Measurements from ENCODE around the gene ADAMTSL3.

Gene ADAMTSL3

GRCh38 chr15:83869341-83869740, 215.4 kb downstream of the ADAMTSL3 start:
- no peak overlapping the region for H3K9ac ChIP-seq (ENCODE audit: insufficient read length, low read depth)
- no peak for TF ChIP-seq SUZ12 (IDR thresholded peaks at IDR 0.05; ENCODE audit: extremely low read depth, insufficient read depth, insufficient read length)
- no peak for TF ChIP-seq YY1 (IDR thresholded peaks at IDR 0.05; ENCODE audit: insufficient read depth, insufficient read length)
- TF ChIP-seq ZNF274 (IDR thresholded peaks at IDR 0.05; ENCODE audit: low read depth, low read length), result no peak
- no peaks in the 10 kb centered on the region for H3K9me3 ChIP-seq (ENCODE audit: insufficient read depth, low read length)
- DNase-seq (ENCODE audit: low read depth, low spot score), result no peak
- H3K4me3 ChIP-seq (ENCODE audit: insufficient read length, low read depth), result no peak overlapping the region
- no peaks in the 10 kb centered on the region for H3K36me3 ChIP-seq (ENCODE audit: insufficient read depth, insufficient read length, low read length)
- H3K4me1 ChIP-seq (ENCODE audit: insufficient read depth, insufficient read length), result no peaks in the 10 kb centered on the region
- no peaks in the 10 kb centered on the region for H3K27me3 ChIP-seq (ENCODE audit: insufficient read depth, insufficient read length)

- no peak overlapping the region for H3K4me3 ChIP-seq (ENCODE audit: insufficient read length, low read depth)
- no peak for TF ChIP-seq YY1 (IDR thresholded peaks at IDR 0.05; ENCODE audit: insufficient read depth, insufficient read length)
- TF ChIP-seq SUZ12 (IDR thresholded peaks at IDR 0.05; ENCODE audit: extremely low read depth, insufficient read depth, insufficient read length), result no peak
- no peak for TF ChIP-seq ZNF274 (IDR thresholded peaks at IDR 0.05; ENCODE audit: low read depth, low read length)
- H3K4me1 ChIP-seq (ENCODE audit: insufficient read depth, insufficient read length), result no peaks in the 10 kb centered on the region
- no peak for DNase-seq (ENCODE audit: low read depth, low spot score)
- H3K27me3 ChIP-seq (ENCODE audit: insufficient read depth, insufficient read length), result no peaks in the 10 kb centered on the region
- no peak overlapping the region for H3K9ac ChIP-seq (ENCODE audit: insufficient read length, low read depth)
- H3K36me3 ChIP-seq (ENCODE audit: insufficient read depth, insufficient read length, low read length), result no peaks in the 10 kb centered on the region
- no peaks in the 10 kb centered on the region for H3K9me3 ChIP-seq (ENCODE audit: insufficient read depth, low read length)
These were observed 218.1 kb downstream of the ADAMTSL3 start for GRCh38 chr15:83871808-83872559.

GRCh38 chr15:83873966-83874365, 220.0 kb downstream of the ADAMTSL3 start:
- Histone ChIP-seq H3K4me3 (ENCODE audit: insufficient read length, low read depth) (no peak overlapping the region), H3K27me3 (ENCODE audit: insufficient read depth, insufficient read length) (no peaks in the 10 kb centered on the region), H3K4me1 (ENCODE audit: insufficient read depth, insufficient read length) (no peaks in the 10 kb centered on the region), H3K9me3 (ENCODE audit: insufficient read depth, low read length) (no peaks in the 10 kb centered on the region), H3K9ac (ENCODE audit: insufficient read length, low read depth) (no peak overlapping the region), H3K36me3 (ENCODE audit: insufficient read depth, insufficient read length, low read length) (no peaks in the 10 kb centered on the region)
- DNase-seq (ENCODE audit: low read depth, low spot score), result no peak
- no peak for TF ChIP-seq ZNF274 (IDR thresholded peaks at IDR 0.05; ENCODE audit: low read depth, low read length)
- no peak for TF ChIP-seq YY1 (IDR thresholded peaks at IDR 0.05; ENCODE audit: insufficient read depth, insufficient read length)
- TF ChIP-seq SUZ12 (IDR thresholded peaks at IDR 0.05; ENCODE audit: extremely low read depth, insufficient read depth, insufficient read length), result no peak

GRCh38 chr15:83880529-83880928, 226.6 kb downstream of the ADAMTSL3 start:
- TF ChIP-seq SUZ12 (IDR thresholded peaks at IDR 0.05; ENCODE audit: extremely low read depth, insufficient read depth, insufficient read length), result no peak
- no peak for TF ChIP-seq YY1 (IDR thresholded peaks at IDR 0.05; ENCODE audit: insufficient read depth, insufficient read length)
- no peak for TF ChIP-seq ZNF274 (IDR thresholded peaks at IDR 0.05; ENCODE audit: low read depth, low read length)
- DNase-seq (ENCODE audit: low read depth, low spot score), result no peak
- H3K9ac ChIP-seq (ENCODE audit: insufficient read length, low read depth), result no peak overlapping the region
- no peaks in the 10 kb centered on the region for H3K4me1 ChIP-seq (ENCODE audit: insufficient read depth, insufficient read length)
- no peaks in the 10 kb centered on the region for H3K9me3 ChIP-seq (ENCODE audit: insufficient read depth, low read length)
- no peaks in the 10 kb centered on the region for H3K27me3 ChIP-seq (ENCODE audit: insufficient read depth, insufficient read length)
- H3K4me3 ChIP-seq (ENCODE audit: insufficient read length, low read depth), result no peak overlapping the region
- H3K36me3 ChIP-seq (ENCODE audit: insufficient read depth, insufficient read length, low read length), result no peaks in the 10 kb centered on the region

DNA sequence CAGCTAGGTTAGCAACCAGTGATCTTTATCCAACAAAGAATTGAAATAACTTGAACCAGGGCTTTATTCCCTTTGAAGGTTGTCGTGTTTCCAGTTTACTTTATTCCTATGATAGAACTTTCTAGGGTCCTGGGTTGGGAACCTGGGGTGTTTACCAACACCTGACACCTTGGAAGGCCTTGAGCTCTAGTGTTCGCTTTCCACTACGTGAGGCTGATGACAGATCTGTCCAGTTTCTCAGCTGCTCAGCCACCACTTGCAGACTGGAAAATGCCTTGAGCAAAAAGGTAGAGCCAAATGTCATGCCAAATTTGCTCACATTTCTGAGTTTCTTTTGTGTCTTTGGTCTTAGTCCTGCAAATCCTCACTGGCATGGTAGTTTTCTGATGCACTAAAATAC, 227.2 kb downstream of the ADAMTSL3 start:
- no peaks in the 10 kb centered on the region for H3K36me3 ChIP-seq (ENCODE audit: insufficient read depth, insufficient read length, low read length)
- TF ChIP-seq SUZ12 (IDR thresholded peaks at IDR 0.05; ENCODE audit: extremely low read depth, insufficient read depth, insufficient read length) (no peak), ZNF274 (IDR thresholded peaks at IDR 0.05; ENCODE audit: low read depth, low read length) (no peak), YY1 (IDR thresholded peaks at IDR 0.05; ENCODE audit: insufficient read depth, insufficient read length) (no peak)
- H3K27me3 ChIP-seq (ENCODE audit: insufficient read depth, insufficient read length), result no peaks in the 10 kb centered on the region
- no peak overlapping the region for H3K9ac ChIP-seq (ENCODE audit: insufficient read length, low read depth)
- H3K4me1 ChIP-seq (ENCODE audit: insufficient read depth, insufficient read length), result no peaks in the 10 kb centered on the region
- H3K9me3 ChIP-seq (ENCODE audit: insufficient read depth, low read length), result no peaks in the 10 kb centered on the region
- no peak for DNase-seq (ENCODE audit: low read depth, low spot score)
- no peak overlapping the region for H3K4me3 ChIP-seq (ENCODE audit: insufficient read length, low read depth)

GRCh38 chr15:83886321-83886720, 232.4 kb downstream of the ADAMTSL3 start:
- DNase-seq (ENCODE audit: low read depth, low spot score), result no peak
- no peak overlapping the region for H3K4me3 ChIP-seq (ENCODE audit: insufficient read length, low read depth)
- no peaks in the 10 kb centered on the region for H3K27me3 ChIP-seq (ENCODE audit: insufficient read depth, insufficient read length)
- H3K9ac ChIP-seq (ENCODE audit: insufficient read length, low read depth), result no peak overlapping the region
- no peaks in the 10 kb centered on the region for H3K4me1 ChIP-seq (ENCODE audit: insufficient read depth, insufficient read length)
- H3K36me3 ChIP-seq (ENCODE audit: insufficient read depth, insufficient read length, low read length), result no peaks in the 10 kb centered on the region
- H3K9me3 ChIP-seq (ENCODE audit: insufficient read depth, low read length), result no peaks in the 10 kb centered on the region
- no peak for TF ChIP-seq SUZ12 (IDR thresholded peaks at IDR 0.05; ENCODE audit: extremely low read depth, insufficient read depth, insufficient read length)
- no peak for TF ChIP-seq YY1 (IDR thresholded peaks at IDR 0.05; ENCODE audit: insufficient read depth, insufficient read length)
- no peak for TF ChIP-seq ZNF274 (IDR thresholded peaks at IDR 0.05; ENCODE audit: low read depth, low read length)

DNA sequence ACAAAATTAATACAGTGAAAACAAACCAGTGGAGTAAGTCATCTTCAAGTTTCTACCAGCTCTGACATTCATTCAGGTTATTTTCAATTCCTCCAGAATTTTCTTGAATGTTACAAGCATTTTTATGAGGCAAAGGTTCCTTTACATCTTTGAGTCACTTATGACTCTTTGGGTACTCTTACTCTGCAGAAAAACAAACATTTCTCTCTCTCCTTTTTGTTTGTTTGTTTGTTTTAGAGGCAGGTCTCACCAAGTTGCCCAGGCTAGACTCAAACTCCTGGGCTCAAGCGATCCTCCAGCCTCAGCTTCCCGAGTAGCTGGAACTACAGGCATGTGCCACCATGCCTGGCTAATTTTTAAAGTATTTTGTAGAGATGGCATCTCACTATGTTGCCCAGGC, 233.5 kb downstream of the ADAMTSL3 start:
- DNase-seq (ENCODE audit: low read depth, low spot score), result no peak
- no peaks in the 10 kb centered on the region for H3K27me3 ChIP-seq (ENCODE audit: insufficient read depth, insufficient read length)
- H3K9me3 ChIP-seq (ENCODE audit: insufficient read depth, low read length), result no peaks in the 10 kb centered on the region
- no peaks in the 10 kb centered on the region for H3K36me3 ChIP-seq (ENCODE audit: insufficient read depth, insufficient read length, low read length)
- TF ChIP-seq ZNF274 (IDR thresholded peaks at IDR 0.05; ENCODE audit: low read depth, low read length) (no peak), SUZ12 (IDR thresholded peaks at IDR 0.05; ENCODE audit: extremely low read depth, insufficient read depth, insufficient read length) (no peak), YY1 (IDR thresholded peaks at IDR 0.05; ENCODE audit: insufficient read depth, insufficient read length) (no peak)
- H3K4me1 ChIP-seq (ENCODE audit: insufficient read depth, insufficient read length), result no peaks in the 10 kb centered on the region
- H3K4me3 ChIP-seq (ENCODE audit: insufficient read length, low read depth), result no peak overlapping the region
- H3K9ac ChIP-seq (ENCODE audit: insufficient read length, low read depth), result no peak overlapping the region
